Upper lobe of left lung (tissue), 4 donors: ENCODE data around the gene ANK3.

Experiments used
- EP300 ChIP-seq, 4 donors: sonication (generic); formaldehyde crosslinking; IDR thresholded peaks; one replicate each; pipeline ENCODE4 v1.5.1; 2017; ENCODE audit warnings: antibody characterized with exemption in 4 of 4, control low read depth in 2 of 4
- POLR2A ChIP-seq, 4 donors: fragments of 450-650 bp; IDR thresholded peaks; one replicate each; pipeline ENCODE4 v1.5.1; 2016 to 2017; ENCODE audit warnings: antibody characterized with exemption in 4 of 4, mild to moderate bottlenecking in 2 of 4
- TF ChIP-seq, protein P1 (sequence below), 6 experiments: fragments of 450-650 bp in 4 of 6; fragments of 200-600 bp in 2 of 6; sonication (generic) in 2 of 6; IDR thresholded peaks; one replicate each; pipeline ENCODE4 v1.5.1; 2016 to 2019; ENCODE audit warnings: antibody characterized with exemption in 6 of 6

DNA sequence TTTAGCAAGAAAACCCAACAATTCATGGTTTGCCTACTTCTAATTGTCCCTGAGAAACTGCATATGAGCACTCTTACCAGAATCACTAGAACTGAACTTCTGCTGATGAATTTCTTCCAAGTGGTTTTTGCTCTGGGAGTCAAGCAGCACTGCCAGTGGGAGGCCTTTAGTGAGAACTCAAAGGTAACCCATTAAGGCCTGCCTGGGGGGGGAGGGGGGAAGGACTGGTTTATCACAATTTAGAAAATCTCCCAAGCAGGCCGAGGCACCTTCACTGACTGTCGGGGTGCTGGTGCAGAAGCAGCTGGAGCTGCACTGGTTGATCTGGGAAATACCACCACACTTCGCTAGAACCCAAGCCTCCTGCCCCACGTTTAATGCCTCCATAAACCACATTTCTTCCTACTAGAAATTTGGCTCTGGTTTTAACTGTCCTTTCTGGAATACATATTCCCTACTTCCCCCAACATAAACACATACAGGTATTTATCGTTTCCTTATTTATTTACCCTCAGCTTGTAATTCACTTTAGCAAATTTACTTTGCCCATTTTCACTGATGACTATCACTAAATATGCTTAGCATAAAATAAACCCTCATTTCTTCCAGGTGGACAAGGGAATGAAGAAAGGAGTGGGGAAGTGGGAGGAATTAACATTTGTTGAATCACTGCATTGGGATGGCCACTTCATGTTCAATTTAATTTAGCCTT is 14.2 kb downstream of the ANK3 start:
- TF ChIP-seq, protein P1, sequence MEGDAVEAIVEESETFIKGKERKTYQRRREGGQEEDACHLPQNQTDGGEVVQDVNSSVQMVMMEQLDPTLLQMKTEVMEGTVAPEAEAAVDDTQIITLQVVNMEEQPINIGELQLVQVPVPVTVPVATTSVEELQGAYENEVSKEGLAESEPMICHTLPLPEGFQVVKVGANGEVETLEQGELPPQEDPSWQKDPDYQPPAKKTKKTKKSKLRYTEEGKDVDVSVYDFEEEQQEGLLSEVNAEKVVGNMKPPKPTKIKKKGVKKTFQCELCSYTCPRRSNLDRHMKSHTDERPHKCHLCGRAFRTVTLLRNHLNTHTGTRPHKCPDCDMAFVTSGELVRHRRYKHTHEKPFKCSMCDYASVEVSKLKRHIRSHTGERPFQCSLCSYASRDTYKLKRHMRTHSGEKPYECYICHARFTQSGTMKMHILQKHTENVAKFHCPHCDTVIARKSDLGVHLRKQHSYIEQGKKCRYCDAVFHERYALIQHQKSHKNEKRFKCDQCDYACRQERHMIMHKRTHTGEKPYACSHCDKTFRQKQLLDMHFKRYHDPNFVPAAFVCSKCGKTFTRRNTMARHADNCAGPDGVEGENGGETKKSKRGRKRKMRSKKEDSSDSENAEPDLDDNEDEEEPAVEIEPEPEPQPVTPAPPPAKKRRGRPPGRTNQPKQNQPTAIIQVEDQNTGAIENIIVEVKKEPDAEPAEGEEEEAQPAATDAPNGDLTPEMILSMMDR (IDR thresholded peaks at IDR 0.05), result no peak
- TF ChIP-seq EP300 (IDR thresholded peaks at IDR 0.05) (no peak), POLR2A (IDR thresholded peaks at IDR 0.05) (no peak)
